AG04449 (cell line): ENCODE measurements around the gene SSBP3.

Source experiments
- CTCF ChIA-PET: fragments of 350-600 bp; formaldehyde crosslinking; extraction: SDS; loops from one replicate; lab custom pipeline; 2021; ENCODE audit warnings: antibody characterized with exemption; lab: Yijun Ruan, JAX
- POLR2A ChIA-PET: fragments of 400-600, 350-600 bp; formaldehyde crosslinking; extraction: SDS; loops from one replicate; lab custom pipeline; 2020; ENCODE audit warnings: antibody characterized with exemption, inconsistent platforms; lab: Yijun Ruan, JAX
- DNase-seq: peaks from one replicate; pipeline ENCODE4 v3.0.0-alpha.2; 2010; ENCODE audit warnings: low read depth, low spot score
- H3K4me3 ChIP-seq: 2 replicates; pipeline ENCODE4 v1.5.1; 2011; ENCODE audit warnings: low read depth, mild to moderate bottlenecking, control low read depth, low read length
- TF ChIP-seq, protein P1 (sequence below): IDR thresholded peaks from one replicate; pipeline ENCODE4 v1.5.1; 2011; ENCODE audit warnings: mild to moderate bottlenecking, moderate library complexity, low read length, control low read depth, inconsistent platforms; ENCODE audit not compliant: insufficient read depth; ENCODE audit errors: missing control alignments

The SSBP3 gene

DNA sequence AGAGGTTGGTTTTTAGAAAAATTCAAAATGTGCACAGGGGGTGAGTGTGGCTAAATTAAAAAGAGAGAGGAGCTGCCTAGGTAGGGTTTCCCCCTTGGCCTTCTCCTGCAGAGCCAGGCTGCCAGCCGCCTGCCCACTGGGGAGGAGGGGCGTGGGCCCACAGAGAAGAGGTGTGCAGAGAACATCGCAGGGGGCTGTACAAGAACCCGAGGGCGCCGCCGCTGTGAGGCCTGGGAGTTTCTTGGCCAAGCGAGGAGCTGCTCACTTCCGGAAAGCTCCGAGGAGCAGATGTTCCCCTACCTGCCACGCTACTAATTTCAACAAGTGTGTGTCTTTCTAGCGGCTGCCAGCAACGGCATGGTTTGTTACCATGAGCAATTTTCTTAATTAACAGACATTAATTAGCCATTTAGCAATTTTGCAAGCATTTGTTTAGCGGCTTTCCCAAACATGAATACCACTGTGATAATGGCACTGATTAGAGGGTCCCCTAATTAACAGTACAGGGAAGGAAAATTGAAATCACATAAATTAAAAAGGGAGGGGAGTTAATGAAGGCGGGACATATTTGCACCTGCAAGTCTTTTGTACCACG lies 146.6 kb downstream of the SSBP3 start:
- H3K4me3 ChIP-seq = no peak overlapping the region
- ChIA-PET POLR2A (no interaction called here), CTCF (interaction anchor here (1.3 kb wide), 1 partner anchor 13 kb away, joined by 4 read pairs; no protein-coding TSS in a partner anchor)
- TF ChIP-seq, protein P1, sequence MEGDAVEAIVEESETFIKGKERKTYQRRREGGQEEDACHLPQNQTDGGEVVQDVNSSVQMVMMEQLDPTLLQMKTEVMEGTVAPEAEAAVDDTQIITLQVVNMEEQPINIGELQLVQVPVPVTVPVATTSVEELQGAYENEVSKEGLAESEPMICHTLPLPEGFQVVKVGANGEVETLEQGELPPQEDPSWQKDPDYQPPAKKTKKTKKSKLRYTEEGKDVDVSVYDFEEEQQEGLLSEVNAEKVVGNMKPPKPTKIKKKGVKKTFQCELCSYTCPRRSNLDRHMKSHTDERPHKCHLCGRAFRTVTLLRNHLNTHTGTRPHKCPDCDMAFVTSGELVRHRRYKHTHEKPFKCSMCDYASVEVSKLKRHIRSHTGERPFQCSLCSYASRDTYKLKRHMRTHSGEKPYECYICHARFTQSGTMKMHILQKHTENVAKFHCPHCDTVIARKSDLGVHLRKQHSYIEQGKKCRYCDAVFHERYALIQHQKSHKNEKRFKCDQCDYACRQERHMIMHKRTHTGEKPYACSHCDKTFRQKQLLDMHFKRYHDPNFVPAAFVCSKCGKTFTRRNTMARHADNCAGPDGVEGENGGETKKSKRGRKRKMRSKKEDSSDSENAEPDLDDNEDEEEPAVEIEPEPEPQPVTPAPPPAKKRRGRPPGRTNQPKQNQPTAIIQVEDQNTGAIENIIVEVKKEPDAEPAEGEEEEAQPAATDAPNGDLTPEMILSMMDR = no peak
- no peak for DNase-seq

DNA sequence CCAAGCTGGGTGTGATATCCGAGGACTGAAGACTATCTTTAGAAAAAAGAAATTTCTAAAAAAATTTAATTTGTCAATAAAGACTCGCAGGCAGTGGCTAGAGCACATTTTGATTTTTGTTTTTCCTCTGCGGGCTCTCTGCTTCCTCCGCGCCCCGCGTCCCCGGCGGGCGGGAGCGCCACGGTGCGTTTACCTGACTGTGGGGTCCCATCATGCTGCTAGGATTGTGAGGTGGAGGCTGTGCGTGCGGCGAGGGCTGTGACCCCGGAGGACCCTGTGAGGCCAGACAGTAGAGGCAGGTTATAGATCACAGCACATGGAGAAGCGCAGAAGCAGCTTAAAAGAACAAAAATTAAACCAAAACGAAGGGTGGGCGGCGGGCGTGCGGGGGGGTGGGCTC lies 148.3 kb downstream of the SSBP3 start:
- no peak for DNase-seq
- ChIA-PET CTCF (interaction anchor here (0.8 kb wide), 1 partner anchor 231 kb away, joined by 3 read pairs; no protein-coding TSS in a partner anchor), POLR2A (no interaction called here)
- TF ChIP-seq, protein P1 = no peak
- no peak overlapping the region for H3K4me3 ChIP-seq

DNA sequence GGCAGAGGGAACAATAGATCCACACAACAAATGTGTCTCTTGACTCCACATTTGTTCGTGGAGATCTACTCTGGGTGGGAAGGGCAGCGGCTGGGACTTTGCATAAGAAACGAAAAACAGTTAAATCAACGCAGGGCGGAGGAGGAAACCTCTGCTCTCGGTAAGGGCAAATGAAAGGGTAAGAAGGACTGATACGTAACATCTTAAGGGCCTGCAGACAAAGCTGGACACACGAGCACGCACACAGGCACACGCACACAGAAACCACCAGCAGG lies 148.9 kb downstream of the SSBP3 start:
- no peak overlapping the region for H3K4me3 ChIP-seq
- TF ChIP-seq, protein P1 = no peak
- DNase-seq = no peak
- ChIA-PET POLR2A (no interaction called here), CTCF (no interaction called here)

DNA sequence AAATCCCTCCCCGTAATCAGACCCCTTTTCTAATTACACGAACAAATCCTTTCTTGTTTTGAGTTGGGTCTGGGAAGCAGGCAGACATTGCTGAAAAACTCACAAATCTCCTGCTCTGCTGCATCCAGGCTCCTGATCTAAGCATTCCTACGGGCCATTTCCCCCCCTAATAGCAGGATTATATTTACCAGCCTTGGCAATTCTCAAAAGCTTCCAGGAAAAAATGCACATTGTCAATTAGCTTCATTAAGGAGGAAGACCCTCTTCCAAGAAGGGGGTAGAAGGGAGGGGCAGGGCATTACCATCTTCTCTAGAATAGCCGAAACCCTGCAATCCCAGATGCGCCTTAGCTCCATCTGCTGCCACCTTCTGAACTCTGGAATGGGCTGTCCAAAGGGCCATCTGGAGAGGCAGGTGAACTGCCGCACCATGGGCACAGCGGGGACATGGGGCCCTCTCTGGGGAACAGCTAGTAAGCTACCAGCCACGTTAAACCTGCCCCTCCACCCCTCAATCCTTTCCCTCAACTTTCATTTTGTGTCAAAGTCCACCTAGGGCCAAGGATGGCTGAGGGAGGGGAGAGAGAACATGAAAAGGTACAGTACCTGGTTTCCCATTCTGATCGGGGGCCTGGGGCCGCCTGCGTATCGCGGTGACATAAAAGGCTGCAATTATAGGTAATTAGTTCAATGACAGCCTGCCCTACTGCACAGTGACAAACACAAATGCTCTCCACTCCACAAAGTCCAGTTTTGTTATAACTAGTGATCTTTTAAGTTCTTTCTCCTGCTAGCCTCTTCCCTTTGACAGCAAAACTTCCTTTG lies 149.5 kb downstream of the SSBP3 start:
- TF ChIP-seq, protein P1 = no peak
- DNase-seq = no peak
- no peak overlapping the region for H3K4me3 ChIP-seq
- ChIA-PET POLR2A (no interaction called here), CTCF (no interaction called here)

DNA sequence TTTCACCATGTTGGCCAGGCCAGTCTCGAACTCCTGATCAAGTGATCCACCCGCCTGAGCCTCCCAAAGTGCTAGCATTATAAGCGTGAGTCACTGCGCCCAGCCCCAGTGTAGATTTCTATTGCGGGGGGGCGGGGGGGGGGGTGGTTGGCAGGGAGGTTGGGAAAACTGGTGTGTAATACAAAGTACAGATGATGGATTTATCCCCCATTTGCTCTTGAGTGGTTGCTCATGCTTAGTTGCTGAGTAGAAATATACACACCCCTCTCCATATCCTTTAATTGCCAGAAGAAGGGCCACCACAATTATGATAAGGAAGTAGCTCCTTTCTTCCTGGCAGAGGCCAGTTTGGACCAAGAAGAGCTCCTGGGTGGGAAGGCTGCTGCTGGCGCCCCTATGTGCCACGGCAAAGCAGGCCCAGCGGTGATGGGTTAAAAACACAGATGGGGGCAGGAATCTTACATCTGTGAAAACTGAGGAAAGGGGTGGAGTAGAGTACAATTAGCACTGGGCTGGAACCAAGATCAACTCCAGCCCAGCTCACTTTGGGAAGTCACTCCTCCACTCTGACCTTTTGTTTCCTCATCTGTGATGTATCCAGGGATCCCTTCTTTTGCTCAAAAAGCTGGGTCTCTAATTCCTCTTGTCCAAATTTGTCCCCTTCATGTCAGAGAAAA lies 151.0 kb downstream of the SSBP3 start:
- no peak overlapping the region for H3K4me3 ChIP-seq
- DNase-seq = no peak
- ChIA-PET CTCF (interaction anchor here (0.7 to 1.7 kb wide), 5 partner anchors 12 to 234 kb away, joined by 3 to 7 read pairs (median 4); no protein-coding TSS in a partner anchor), POLR2A (no interaction called here)
- TF ChIP-seq, protein P1 = no peak

DNA sequence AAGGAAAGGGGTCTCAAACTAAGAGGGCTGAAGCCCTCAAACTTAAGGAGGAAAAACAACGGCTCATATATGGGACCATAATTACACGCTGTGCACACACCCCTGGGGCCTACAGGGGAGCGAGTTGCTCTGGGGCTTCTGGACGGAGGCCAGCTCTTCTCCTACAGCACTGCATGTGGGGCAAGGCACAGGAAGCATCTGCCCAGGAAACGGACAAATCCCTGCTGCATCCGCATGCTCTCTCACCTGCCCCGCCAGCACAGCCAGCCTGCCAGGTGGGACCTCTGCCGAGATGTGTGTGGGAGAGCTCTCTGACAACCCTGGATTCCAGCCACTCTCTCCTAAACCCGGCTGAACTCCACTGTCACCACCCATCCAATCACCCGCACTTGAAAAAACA lies 152.1 kb downstream of the SSBP3 start:
- ChIA-PET POLR2A (interaction anchor here (0.5 to 1.6 kb wide), 3 partner anchors 14 to 135 kb away, joined by 3 to 4 read pairs (median 4); no protein-coding TSS in a partner anchor), CTCF (interaction anchor here (0.5 to 3.2 kb wide), 3 partner anchors 19 to 235 kb away, joined by 3 to 10 read pairs (median 4); no protein-coding TSS in a partner anchor)
- H3K4me3 ChIP-seq = no peak overlapping the region
- DNase-seq = no peak
- TF ChIP-seq, protein P1 = no peak
